ENCODE data around the gene SULT1E1.

Gene SULT1E1, protein sequence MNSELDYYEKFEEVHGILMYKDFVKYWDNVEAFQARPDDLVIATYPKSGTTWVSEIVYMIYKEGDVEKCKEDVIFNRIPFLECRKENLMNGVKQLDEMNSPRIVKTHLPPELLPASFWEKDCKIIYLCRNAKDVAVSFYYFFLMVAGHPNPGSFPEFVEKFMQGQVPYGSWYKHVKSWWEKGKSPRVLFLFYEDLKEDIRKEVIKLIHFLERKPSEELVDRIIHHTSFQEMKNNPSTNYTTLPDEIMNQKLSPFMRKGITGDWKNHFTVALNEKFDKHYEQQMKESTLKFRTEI

DNA sequence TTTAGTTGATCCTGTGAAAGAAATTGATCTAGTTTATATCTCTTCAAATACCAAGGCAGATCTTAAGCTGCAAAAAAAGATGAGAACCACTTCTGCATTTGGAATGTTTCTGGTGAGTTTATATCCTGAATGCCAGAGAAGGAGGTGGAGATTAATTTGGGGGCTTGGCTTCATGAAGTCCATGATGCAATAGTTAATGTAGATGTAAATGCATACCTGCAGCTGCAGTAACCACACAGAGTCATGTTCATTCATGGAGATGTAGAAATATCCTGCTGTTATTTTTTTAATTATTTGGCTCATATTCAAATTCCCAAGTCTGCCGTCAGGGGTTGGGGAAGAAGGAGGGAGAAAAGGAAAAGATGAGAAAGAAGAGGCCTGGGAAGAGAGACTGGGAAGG is at the start of gene SULT1E1:
SULT1E1 (minus strand) TSS at position 94 of the 400 bp plus-strand sequence. CDS start 2,501 bp downstream, outside the sequence.
- no peak within 1 kb of the TSS for H3K4me3 ChIP-seq (ENCODE audit: low read length)
- no peak for TF ChIP-seq ZNF274 (IDR thresholded peaks at IDR 0.05; ENCODE audit: low read depth, low read length)

DNA sequence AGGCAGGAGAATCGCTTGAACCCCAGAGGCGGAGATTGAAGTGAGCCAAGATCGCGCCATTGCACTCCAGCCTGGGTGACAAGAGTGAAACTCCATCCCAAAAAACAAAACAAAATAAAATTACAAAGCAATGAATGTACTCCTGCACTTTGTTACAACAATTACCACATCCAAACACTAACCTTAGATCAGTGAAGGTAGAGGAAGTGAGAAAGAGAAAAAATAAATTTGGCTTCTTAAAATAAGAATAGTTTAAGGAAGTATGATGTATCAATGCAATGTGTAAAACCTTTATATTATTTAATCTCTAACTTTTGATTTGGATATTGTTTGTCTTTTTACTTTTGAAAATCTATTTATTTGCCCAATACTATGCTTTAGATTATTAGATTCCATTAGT is 49.2 kb upstream of the SULT1E1 start:
- H3K4me3 ChIP-seq (ENCODE audit: low read length): no peak overlapping the region
- no peak for TF ChIP-seq ZNF274 (IDR thresholded peaks at IDR 0.05; ENCODE audit: low read depth, low read length)

DNA sequence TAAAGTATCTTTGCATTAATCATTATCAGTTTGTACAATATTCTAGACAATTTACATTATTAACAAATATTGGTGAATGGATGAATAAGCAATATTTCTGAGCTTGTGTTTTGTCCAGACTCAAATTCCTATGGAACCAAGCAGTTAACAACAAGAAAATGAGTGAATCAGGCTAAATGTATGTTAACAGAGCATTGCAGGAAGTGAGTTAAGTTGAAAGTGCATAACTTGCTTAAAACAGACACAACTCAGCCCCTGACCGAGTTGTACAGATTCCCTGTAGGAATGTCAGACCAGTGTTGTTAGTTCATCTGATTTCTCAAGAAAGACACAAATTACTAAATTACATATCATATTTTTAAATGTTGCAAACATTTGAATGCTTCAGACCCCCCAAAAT is 47.2 kb upstream of the SULT1E1 start:
- H3K4me3 ChIP-seq (ENCODE audit: low read length): no peak overlapping the region
- no peak for TF ChIP-seq ZNF274 (IDR thresholded peaks at IDR 0.05; ENCODE audit: low read depth, low read length)

DNA sequence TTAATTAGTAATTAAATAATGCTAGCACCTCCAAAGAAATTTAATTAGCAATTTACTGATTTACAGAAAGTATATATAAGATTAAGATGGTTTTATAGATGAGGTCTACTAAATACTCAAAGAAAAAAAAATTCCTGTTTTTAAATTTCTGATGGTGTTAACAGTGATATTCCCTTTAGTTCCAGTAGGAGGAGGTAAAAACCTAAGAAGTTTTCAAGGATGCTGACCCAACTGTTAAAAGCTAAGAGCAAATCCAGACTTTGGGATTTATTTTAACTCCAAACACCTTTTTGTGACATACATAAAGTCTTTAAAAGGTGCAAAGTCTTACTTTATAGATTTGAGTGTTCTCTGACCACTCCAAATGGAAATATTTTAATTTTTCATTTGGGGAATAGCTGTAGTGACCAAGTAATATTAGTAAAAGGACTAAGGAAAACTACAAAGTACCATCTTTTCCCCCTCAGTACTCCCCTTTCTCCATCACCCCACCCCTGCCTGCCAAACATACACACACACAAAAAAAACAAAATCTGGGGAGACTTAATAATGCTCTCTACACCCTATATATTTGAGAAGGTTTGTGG is 36.7 kb upstream of the SULT1E1 start:
- H3K4me3 ChIP-seq (ENCODE audit: low read length): no peak overlapping the region
- TF ChIP-seq ZNF274 (IDR thresholded peaks at IDR 0.05; ENCODE audit: low read depth, low read length): no peak

DNA sequence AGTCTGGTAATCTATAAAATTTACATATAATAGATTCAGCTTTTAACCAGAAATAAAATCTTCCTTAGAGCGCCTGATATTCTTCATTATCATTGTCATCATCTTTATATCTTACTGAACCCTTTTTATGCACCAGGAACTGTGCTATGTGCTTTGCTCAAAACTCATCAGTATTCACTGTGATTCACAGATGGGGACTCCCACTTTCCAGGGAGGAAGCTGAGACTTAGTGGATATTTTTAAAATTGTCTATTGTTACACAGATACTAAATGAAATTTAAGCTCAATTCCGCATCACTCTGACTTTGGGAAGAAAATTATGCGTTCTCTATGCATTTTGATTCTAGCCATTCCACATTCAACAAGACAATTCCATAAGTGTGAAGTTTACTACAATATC is 34.8 kb upstream of the SULT1E1 start:
- TF ChIP-seq ZNF274 (IDR thresholded peaks at IDR 0.05; ENCODE audit: low read depth, low read length): no peak
- no peak overlapping the region for H3K4me3 ChIP-seq (ENCODE audit: low read length)

DNA sequence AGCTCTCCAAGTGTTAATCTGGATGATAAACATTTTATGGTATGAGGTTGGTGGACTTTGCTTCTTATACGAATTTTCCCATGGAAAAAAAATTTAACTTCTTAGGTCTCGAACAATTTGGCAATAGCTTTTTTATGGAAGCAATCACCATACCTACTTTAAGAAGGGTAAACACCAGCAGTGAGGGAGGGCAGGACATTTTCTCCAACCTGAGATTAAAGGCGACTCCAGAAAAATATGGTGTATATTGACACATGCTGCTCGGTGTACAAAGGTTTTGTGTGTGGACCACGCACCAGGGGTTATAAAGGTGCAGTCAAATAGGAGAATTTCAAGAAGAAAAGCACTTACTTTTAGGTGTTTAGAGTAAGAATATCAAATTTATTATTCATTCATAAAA is 34.2 kb upstream of the SULT1E1 start:
- no peak overlapping the region for H3K4me3 ChIP-seq (ENCODE audit: low read length)
- TF ChIP-seq ZNF274 (IDR thresholded peaks at IDR 0.05; ENCODE audit: low read depth, low read length): no peak

DNA sequence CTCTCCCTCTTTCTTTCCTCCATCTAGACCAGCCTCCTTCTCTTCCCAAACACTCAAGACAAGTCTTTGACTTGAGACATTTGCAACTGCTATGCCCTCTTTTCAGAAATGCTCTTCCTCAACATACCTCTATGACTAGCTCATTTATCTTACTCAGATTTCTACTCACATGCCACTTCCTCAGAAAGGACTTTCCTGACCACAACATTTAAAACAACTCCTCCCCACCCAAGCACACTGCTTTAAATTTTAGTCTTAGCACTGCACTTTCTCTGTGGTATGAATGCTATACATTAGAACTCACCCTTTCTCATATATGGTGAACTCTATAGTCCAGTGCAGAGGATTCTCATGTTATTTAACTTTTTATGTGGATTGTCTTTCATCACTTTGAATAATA is 28.4 kb upstream of the SULT1E1 start:
- TF ChIP-seq ZNF274 (IDR thresholded peaks at IDR 0.05; ENCODE audit: low read depth, low read length): no peak
- no peak overlapping the region for H3K4me3 ChIP-seq (ENCODE audit: low read length)

DNA sequence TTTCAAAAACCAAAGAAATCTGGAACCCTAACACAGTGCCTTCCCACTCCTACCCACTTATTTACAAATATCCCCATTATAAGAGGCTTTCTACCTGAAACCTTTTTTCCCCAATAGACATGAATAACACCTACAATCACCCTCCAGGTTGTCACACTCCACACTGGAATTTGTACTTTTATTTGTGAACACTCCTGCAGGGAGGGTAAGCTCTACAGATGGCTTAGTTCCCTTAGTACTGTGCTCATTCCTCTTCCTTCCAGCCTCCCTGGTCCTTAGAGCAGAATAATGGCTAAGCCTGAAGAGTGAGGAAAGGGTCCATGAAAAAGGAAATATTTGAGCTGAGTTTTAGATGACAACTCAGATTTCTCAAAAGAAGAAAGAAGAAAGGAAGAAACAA is 22.2 kb upstream of the SULT1E1 start:
- TF ChIP-seq ZNF274 (IDR thresholded peaks at IDR 0.05; ENCODE audit: low read depth, low read length): no peak
- no peak overlapping the region for H3K4me3 ChIP-seq (ENCODE audit: low read length)

DNA sequence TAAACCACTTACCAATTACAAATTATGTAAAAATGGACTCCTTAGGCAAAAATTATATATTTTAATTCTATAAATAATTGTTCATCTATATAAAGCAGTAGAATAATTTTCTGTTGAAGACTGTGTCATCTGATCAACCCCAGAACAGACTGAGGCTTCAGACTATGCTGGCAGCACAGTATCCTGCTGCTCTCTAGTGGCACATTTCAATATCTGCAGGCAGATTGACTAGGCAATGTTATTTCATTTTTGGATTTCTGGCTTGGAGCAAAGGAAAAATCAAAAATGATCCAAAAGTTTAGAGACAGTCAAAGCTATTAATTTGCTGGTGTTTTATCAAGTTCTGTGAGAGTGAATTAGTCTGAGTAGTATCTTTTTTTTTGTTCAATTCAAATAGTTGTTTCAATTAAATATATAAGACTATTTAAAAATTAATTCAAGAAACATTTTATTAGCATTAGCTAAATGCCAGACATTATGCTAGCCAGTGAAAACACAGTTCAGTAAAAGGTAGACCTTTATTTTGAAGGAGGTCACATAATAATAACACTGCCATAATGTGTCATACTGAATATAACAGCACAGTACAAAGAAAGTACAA is 21.3 kb upstream of the SULT1E1 start:
- no peak for TF ChIP-seq ZNF274 (IDR thresholded peaks at IDR 0.05; ENCODE audit: low read depth, low read length)

DNA sequence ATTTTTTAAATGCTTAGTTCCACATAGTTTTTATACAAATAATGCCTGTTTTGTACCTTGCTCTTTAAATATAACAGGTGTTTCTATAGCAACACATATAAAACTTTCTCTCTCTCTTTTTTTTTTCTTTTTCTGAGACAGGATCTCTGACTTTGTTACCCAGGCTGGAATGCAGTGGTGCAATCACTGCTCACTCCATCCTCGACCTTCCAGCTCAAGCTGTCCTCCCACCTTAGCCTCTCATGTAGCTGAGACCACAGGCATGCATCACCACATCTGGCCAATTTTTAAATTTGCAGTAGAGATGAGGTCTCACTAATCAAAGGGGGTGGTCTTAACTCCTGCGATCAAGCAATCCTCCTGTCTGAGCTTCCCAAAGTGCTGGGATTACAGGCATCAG is 18.3 kb upstream of the SULT1E1 start:
- TF ChIP-seq ZNF274 (IDR thresholded peaks at IDR 0.05; ENCODE audit: low read depth, low read length): no peak
- H3K4me3 ChIP-seq (ENCODE audit: low read length): no peak overlapping the region

More for the DNA sequence above, 21.3 kb upstream of the SULT1E1 start:
- H3K4me3 ChIP-seq (ENCODE audit: low read length): no peak overlapping the region

DNA sequence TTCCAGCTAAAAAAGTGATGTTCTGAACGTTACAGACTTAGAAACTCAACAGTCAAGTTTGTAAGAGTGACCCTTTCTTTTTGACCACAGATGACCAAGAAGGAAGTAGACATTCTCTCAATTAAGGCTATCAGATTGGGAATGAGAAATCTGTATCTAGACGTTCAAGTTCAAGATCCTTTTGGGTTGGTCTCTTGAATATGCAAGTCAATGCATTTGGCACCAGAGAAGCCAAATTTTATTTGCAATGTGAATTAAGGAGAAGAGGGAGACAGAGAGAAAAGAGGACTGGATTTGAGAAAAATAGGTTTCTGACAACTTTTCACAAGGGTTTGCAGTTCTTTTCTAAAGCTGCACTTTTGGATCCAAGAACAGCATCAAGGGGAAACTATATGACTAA is 17.5 kb upstream of the SULT1E1 start:
- TF ChIP-seq ZNF274 (IDR thresholded peaks at IDR 0.05; ENCODE audit: low read depth, low read length): no peak
- no peak overlapping the region for H3K4me3 ChIP-seq (ENCODE audit: low read length)

DNA sequence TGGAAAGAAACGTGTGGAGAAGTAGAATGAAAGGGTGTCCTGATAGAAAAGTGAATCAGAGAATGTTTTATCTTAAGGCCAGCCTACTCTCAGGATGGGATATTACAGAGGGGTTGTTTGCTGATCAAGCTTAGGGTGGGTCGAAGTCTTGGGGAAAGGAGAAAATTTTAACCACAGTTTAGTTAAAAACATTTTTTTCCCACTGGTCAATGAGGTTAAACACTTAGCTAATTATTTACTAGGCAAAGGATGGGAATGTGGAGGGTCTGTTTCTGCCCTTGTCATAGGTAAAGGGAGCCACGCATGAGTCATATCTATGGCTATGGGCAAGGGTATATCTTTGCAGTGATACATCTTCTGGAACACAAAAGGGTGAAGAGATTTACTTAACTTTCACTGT is 16.1 kb upstream of the SULT1E1 start:
- no peak for TF ChIP-seq ZNF274 (IDR thresholded peaks at IDR 0.05; ENCODE audit: low read depth, low read length)
- no peak overlapping the region for H3K4me3 ChIP-seq (ENCODE audit: low read length)

DNA sequence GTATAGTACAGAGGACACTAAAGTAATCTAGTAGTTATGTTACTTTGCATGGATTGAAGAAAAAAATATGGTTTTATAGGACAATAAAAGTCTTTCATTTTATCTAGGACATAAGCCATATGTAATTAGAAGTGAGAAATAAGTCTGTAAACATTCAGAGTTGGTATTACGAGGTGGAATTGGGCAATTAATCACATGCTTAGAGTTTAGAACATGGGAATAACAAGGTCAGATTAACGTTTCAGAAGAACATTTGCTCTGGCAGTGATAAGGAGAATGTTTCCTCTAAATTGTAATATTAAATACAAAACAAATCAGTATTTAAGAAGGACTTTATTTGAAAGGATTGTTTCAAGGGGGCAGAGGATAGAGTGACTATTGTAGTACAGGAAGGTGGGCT is 15.6 kb upstream of the SULT1E1 start:
- no peak for TF ChIP-seq ZNF274 (IDR thresholded peaks at IDR 0.05; ENCODE audit: low read depth, low read length)

DNA sequence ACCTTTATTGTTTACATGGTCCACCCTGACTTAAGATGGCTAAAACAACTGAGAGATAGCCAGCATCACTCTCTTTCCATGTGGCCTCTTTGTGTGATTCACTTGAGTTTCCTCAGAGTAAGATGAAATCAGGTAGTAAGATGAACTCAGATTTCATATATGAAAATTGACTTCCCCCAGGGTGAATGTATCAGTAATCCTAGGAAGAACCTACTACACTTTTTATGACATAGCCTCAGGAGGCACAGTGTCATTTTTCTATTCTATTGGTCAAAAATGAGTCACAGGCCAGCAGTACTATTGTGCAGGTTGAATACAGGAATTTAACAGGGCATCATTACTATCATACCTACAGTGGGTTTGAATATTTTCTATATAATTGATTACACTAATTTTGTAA is 14.6 kb upstream of the SULT1E1 start:
- no peak for TF ChIP-seq ZNF274 (IDR thresholded peaks at IDR 0.05; ENCODE audit: low read depth, low read length)
- no peak overlapping the region for H3K4me3 ChIP-seq (ENCODE audit: low read length)

More for the DNA sequence above, 15.6 kb upstream of the SULT1E1 start:
- H3K4me3 ChIP-seq (ENCODE audit: low read length): no peak overlapping the region

DNA sequence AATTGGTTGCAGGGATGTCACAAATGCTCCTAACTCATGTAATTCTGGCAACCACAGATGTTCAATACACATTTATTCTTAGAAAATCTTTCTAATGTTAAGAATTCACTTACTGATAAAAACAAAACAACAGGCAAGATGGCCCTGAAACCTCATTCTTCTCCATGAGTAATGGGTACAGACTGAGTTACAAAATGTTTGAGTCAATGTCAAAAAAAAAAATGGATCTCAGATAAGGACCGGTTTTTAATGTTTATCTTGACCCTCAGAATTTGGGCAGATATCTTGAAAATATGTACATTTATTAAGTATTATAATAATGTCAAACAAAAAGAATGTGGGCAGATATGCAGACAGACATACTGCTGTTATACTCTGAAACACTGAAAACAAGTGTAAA is 1.8 kb upstream of the SULT1E1 start:
- H3K4me3 ChIP-seq (ENCODE audit: low read length): no peak overlapping the region
- no peak for TF ChIP-seq ZNF274 (IDR thresholded peaks at IDR 0.05; ENCODE audit: low read depth, low read length)

Measured in GM08714 (cell line).